Activated T-cell treated with anti-CD3 and anti-CD28 coated beads, Interleukin-2, amount 50 U/mL, for 72 hours (primary cell): ENCODE measurements around the gene MSGN1. TPM values are rescaled to one million over a fixed set of nuclear protein-coding genes. Genes with fewer than 3 reads are reported as not detected.
A peak's percentile ranks its signal among the peaks of the same experiment; 100 is the strongest.

Source experiments
- ATAC-seq, 2 donors: fragments of 150-1000 bp; cut with Tn5 transposase; replicated peaks in 1 of 2; 2 replicates each; pipeline ENCODE4 v1.10.0; 2021; ENCODE audit warnings: moderate library complexity in 2 of 2, mild to moderate bottlenecking in 1 of 2
- DNase-seq, 2 donors: peaks; one replicate each; pipeline ENCODE4 v3.0.0; 2021 to 2022; ENCODE audit warnings: mixed read lengths in 1 of 2
- H3K27ac Mint-ChIP-seq: one replicate; pipeline ENCODE4 v1.8.0; 2022; ENCODE audit warnings: mild to moderate bottlenecking, moderate library complexity, mixed read lengths
- H3K27me3 Mint-ChIP-seq: one replicate; pipeline ENCODE4 v1.8.0; 2022; ENCODE audit warnings: low read depth, mixed read lengths
- H3K36me3 Mint-ChIP-seq, 2 donors: one replicate each; pipeline ENCODE4 v1.8.0; 2022; ENCODE audit warnings: mixed read lengths in 2 of 2, mild to moderate bottlenecking in 1 of 2; ENCODE audit not compliant: insufficient read depth in 2 of 2
- H3K4me1 Mint-ChIP-seq: one replicate; pipeline ENCODE4 v1.8.0; 2022; ENCODE audit warnings: low read depth, mixed read lengths
- H3K4me3 Mint-ChIP-seq, 2 donors: one replicate each; pipeline ENCODE4 v1.8.0; 2022; ENCODE audit warnings: mild to moderate bottlenecking in 2 of 2, mixed read lengths in 2 of 2, moderate library complexity in 2 of 2
- H3K9me3 Mint-ChIP-seq, 2 donors: one replicate each; pipeline ENCODE4 v1.8.0; 2022; ENCODE audit warnings: mixed read lengths in 2 of 2
- total RNA-seq, 2 donors: library from RNA; stranded (reverse); gene quantifications; one replicate each; pipeline ENCODE4 v1.2.3, GENCODE V29; 2022

MSGN1 gene
- total RNA-seq, 2 donors from 2014 or later = not detected

DNA sequence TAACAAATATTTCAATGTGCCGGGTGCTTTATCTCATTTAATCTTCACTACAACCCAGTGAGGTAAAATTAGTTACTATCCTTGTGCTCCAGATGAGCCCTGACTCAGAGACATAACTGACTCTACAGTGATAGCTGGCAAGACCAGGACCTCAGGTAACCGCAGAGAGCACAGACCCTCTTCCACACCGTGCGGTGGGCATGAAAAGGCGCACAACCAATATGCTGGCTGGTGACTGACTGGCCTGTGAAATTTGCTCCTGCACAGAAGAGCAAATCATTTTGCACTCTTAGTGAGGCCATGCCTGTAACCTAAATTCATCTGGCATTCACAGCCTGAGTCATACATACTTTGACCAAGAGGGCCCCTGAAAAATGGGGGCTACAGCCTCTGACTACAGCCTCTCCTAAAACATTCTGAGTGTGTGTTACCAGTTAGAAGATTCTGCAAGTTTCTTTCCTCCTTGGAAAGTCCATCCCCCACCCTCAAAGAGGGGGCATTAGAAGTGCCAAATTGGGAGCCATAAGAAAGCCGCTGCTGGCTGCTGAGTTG is 22.4 kb upstream of the MSGN1 start:
- no peaks in the 10 kb centered on the region for H3K36me3 Mint-ChIP-seq
- no peak overlapping the region for H3K27ac Mint-ChIP-seq
- peaks cover 51% of the 10 kb centered on the region for H3K27me3 Mint-ChIP-seq
- ATAC-seq (peak; percentile 17 to 25), DNase-seq (no peak)
- H3K4me3 Mint-ChIP-seq = no peak overlapping the region
- H3K4me1 Mint-ChIP-seq = peaks cover 6% of the 10 kb centered on the region
- no peaks in the 10 kb centered on the region for H3K9me3 Mint-ChIP-seq

DNA sequence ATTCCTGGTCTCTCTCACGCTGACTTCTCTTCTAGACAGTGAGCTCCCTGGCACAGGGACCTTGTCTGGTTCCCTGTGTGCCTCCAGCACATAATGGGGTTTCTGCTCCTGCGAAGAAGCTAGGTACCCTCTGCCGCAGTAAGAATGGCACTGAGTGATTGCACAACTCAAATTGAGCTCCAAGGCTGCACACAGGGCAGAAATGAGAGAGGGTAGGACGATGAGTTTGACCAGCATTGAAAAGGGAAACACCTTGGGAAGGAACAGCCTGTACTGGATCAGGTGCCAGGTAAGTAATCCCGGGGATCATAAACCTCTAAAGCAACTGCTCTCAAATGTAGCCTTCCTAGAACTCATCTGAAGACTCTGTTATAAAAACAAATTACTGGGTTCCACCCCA is 21.0 kb upstream of the MSGN1 start:
- DNase-seq (no peak), ATAC-seq (no peak)
- no peaks in the 10 kb centered on the region for H3K9me3 Mint-ChIP-seq
- H3K36me3 Mint-ChIP-seq = no peaks in the 10 kb centered on the region
- no peak overlapping the region for H3K27ac Mint-ChIP-seq
- H3K4me1 Mint-ChIP-seq = peaks cover 6% of the 10 kb centered on the region
- H3K27me3 Mint-ChIP-seq = peaks cover 58% of the 10 kb centered on the region
- H3K4me3 Mint-ChIP-seq = no peak overlapping the region

DNA sequence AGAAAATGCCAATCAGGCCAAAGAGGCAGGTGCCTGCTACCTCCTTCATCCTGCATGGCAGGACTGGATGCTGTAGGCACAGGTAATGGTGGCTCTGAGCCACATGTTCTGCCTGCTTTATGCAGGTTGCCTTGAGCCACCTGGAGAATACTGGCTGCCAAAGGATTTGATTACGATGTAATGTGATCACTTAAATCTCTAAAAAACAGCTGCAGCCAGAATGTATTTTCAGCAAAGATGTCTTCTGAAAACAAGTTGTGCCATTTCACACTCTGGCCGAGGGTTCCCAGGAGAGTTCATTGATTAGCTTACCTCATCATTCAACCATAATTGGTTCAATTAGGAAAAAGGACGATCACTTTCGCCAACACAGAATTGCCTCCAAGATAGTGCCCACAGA is 17.9 kb upstream of the MSGN1 start:
- no peak for ATAC-seq
- Mint-ChIP-seq H3K36me3 (no peaks in the 10 kb centered on the region), H3K9me3 (no peaks in the 10 kb centered on the region)

DNA sequence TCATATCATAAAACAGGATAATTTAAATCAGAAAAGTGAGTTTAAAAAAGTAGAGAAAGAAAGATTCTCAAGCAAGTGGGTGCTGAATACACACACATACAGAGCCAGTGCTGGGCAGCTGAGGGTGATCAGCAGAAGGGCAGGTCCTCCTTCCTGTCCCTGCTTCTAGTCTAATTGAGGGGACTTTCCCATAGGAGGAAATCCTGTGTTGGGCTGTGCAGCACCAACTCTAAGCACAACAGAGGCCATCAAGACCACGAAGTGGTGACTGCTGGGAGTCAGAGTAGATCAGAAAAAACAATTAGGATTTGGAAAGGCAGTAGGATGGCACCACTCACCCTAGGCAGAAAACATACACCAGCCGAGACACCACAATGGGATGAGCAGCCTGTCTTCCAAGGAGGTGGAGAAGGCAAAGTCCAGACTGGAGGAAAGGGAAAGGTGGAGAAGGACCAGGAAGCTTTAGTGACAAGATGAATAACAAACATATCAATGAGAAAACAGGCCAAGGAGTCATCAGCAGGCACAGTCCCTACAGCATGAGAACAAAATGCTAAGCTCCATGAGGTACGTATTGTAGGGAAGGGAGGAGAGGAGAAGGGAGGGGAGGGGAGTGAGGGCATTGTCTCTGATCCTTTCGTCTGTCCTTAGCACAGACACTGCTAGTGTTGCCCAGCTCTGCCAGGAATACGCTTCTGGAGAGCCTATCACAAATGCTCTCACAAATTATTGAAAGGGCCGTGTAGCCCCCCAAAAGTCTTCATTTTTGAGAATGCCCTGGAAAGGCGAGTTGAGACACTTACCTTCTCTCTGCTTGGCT is 16.7 kb upstream of the MSGN1 start:
- H3K27me3 Mint-ChIP-seq = peaks cover 25% of the 10 kb centered on the region
- H3K27ac Mint-ChIP-seq = no peak overlapping the region
- ATAC-seq = no peak
- no peaks in the 10 kb centered on the region for H3K4me1 Mint-ChIP-seq
- H3K36me3 Mint-ChIP-seq = no peaks in the 10 kb centered on the region
- no peak overlapping the region for H3K4me3 Mint-ChIP-seq
- DNase-seq = no peak
- no peaks in the 10 kb centered on the region for H3K9me3 Mint-ChIP-seq

More for the DNA sequence above, 17.9 kb upstream of the MSGN1 start:
- DNase-seq = no peak
- no peak overlapping the region for H3K27ac Mint-ChIP-seq
- no peak overlapping the region for H3K4me3 Mint-ChIP-seq
- H3K4me1 Mint-ChIP-seq = peaks cover 5% of the 10 kb centered on the region
- peaks cover 31% of the 10 kb centered on the region for H3K27me3 Mint-ChIP-seq

DNA sequence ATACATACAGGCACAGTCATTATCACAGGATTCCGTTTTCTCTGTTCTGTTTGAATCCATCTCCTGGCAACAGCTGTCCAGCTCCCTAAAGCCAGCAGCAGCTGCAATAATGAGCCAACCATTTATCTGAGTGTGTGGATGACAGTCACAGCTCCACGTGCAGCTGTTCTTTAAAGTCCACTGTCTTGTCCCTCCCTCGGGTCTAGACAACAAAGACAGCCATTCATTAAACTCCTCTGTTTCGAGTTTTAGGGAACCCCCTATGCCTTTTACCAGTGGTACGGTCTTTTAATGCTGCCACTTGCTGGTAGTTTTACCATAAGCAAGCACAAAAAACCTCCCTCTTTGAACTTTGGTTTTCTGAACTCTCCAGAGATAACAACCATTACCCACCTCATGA is 16.0 kb upstream of the MSGN1 start:
- DNase-seq (no peak), ATAC-seq (no peak)
- H3K27me3 Mint-ChIP-seq = peaks cover 21% of the 10 kb centered on the region
- H3K4me3 Mint-ChIP-seq = no peak overlapping the region
- no peaks in the 10 kb centered on the region for H3K4me1 Mint-ChIP-seq
- no peaks in the 10 kb centered on the region for H3K9me3 Mint-ChIP-seq
- no peak overlapping the region for H3K27ac Mint-ChIP-seq
- H3K36me3 Mint-ChIP-seq = no peaks in the 10 kb centered on the region

DNA sequence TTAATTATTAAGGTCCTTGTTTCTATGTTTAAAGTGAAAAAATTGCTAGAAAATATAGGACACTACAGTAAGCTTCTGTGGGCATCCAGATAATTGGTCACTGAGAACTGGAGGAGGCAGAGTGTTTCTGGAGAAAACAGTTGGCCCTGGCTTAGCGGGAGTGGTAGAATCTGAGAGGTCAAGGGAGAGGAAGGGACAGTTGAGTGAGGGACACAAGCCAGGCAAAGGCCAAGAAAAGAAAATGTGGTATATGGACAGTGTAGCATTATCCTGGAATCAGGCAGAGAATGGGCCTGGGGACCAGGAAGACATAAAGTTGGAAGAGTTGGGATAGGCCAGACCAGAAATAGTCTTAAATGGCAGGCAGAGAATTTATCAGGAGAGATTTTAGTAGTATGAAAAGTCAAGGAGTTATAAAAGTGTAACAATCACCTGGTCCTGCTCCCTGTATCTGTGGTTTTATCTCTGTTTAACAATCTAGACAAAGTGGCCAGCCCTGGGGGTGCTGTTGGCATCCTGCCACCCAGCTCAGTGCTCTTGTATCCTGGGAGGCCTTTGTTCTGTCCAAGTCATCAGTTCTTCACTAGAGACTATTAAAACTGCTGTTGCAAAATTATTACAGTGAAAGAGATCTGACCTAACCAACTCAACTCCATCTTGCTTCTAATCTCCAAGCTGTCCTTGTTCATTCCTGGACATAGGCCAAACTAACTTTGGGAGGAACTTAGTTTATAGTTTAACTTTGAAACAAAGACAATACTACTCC is 15.4 kb upstream of the MSGN1 start:
- peaks cover 23% of the 10 kb centered on the region for H3K27me3 Mint-ChIP-seq
- no peak overlapping the region for H3K27ac Mint-ChIP-seq
- ATAC-seq (no peak), DNase-seq (no peak)
- no peaks in the 10 kb centered on the region for H3K4me1 Mint-ChIP-seq
- H3K36me3 Mint-ChIP-seq = no peaks in the 10 kb centered on the region
- H3K9me3 Mint-ChIP-seq = no peaks in the 10 kb centered on the region
- H3K4me3 Mint-ChIP-seq = no peak overlapping the region

DNA sequence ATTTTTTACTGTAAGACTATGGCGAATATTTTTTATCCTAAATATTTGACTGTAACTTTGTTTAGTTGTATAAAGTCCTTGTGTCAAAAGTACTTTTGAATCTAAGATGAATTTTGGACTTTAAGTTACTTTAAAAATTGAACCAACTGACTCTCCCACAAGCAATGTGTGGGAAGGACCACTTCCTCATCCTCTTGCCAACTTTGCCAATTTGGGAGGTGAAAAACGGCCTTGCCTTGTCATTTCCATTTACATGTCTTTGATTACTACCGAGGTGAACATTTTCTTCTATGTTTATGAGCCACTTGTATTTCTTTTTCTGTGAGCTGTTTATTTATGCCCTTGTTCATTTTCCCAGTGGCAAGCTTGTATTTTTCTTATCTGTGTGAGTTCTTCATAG is 12.8 kb upstream of the MSGN1 start:
- Mint-ChIP-seq H3K36me3 (no peaks in the 10 kb centered on the region), H3K9me3 (no peaks in the 10 kb centered on the region), H3K4me1 (no peaks in the 10 kb centered on the region), H3K4me3 (no peak overlapping the region), H3K27me3 (peaks cover 17% of the 10 kb centered on the region), H3K27ac (no peak overlapping the region)
- DNase-seq (no peak), ATAC-seq (no peak)

DNA sequence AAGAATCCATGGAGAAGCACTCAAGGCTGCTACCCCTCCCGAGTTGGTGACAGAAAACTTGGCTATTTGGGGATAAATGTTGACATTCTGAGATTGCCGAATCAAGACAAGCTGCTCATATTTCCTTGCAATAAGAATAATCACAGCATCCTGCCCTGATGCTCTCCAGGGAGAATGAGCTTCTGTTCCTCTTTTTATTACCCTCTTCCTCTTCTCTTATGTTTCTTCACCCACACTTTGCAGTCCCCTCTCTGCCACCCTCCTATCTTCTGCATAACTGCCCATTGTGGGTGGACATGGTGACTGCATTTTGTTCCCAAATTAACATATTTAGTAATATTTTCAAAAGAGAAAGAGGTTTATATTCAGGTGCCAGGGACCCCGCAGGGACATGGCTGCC is 11.9 kb upstream of the MSGN1 start:
- ATAC-seq = no peak
- DNase-seq = no peak
- H3K36me3 Mint-ChIP-seq = no peaks in the 10 kb centered on the region
- peaks cover 12% of the 10 kb centered on the region for H3K27me3 Mint-ChIP-seq
- H3K9me3 Mint-ChIP-seq = no peaks in the 10 kb centered on the region
- no peaks in the 10 kb centered on the region for H3K4me1 Mint-ChIP-seq
- H3K27ac Mint-ChIP-seq = no peak overlapping the region
- H3K4me3 Mint-ChIP-seq = no peak overlapping the region

DNA sequence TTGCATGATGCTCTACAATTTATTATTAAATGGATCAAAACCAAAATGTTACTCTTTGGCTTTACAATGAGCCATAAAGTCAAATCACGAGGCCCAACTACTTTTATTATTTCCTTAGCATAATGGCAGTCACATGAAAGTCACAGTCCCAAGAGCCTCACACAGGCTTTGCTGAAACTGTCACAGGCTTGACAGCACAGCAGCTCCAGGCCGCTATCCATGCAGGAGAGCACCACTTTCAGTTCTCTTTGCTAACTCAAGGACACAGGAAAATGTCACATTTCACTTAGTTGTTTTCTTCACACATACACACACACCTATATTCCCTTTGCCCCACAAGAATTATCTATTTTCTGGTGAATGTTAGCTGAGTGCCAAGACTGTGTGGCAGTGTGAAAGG is 11.1 kb upstream of the MSGN1 start:
- no peak for ATAC-seq
- Mint-ChIP-seq H3K4me3 (no peak overlapping the region), H3K27ac (no peak overlapping the region), H3K4me1 (no peaks in the 10 kb centered on the region), H3K36me3 (no peaks in the 10 kb centered on the region), H3K9me3 (no peaks in the 10 kb centered on the region), H3K27me3 (peaks cover 9% of the 10 kb centered on the region)
- no peak for DNase-seq

DNA sequence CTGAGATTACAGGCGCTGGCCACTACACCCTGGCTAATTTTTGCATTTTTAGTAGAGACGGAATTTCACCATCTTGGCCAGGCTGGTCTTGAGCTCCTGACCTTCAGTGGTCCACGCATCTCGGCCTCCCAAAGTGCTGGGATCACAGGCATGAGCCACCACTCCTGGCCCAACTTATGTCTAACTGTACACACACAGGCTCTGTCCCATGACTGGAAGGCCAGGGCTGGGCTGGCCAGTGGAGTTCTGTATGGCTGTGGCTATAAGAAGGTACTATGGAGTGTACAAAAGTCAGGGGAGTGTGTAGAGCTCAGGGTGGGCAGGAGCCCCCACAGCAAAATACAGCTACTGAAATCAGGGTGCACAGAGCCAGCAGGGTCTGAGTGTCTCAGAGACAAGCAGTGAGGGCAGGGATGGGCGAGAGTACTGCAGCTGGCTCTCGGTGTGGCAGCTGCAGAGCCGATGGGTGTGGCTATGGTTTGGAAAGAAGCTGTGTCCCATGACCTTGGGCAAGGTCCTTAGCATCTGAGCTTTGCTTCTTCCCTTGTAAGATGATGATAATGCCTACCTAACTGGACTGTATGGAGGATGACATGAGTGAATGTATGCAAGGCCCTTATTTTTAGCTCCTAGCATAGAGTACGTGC is 10.4 kb upstream of the MSGN1 start:
- H3K27me3 Mint-ChIP-seq = peaks cover 9% of the 10 kb centered on the region
- no peak for ATAC-seq
- no peaks in the 10 kb centered on the region for H3K36me3 Mint-ChIP-seq
- no peak overlapping the region for H3K4me3 Mint-ChIP-seq
- no peak for DNase-seq
- no peak overlapping the region for H3K27ac Mint-ChIP-seq
- H3K4me1 Mint-ChIP-seq = no peaks in the 10 kb centered on the region
- H3K9me3 Mint-ChIP-seq = no peaks in the 10 kb centered on the region

DNA sequence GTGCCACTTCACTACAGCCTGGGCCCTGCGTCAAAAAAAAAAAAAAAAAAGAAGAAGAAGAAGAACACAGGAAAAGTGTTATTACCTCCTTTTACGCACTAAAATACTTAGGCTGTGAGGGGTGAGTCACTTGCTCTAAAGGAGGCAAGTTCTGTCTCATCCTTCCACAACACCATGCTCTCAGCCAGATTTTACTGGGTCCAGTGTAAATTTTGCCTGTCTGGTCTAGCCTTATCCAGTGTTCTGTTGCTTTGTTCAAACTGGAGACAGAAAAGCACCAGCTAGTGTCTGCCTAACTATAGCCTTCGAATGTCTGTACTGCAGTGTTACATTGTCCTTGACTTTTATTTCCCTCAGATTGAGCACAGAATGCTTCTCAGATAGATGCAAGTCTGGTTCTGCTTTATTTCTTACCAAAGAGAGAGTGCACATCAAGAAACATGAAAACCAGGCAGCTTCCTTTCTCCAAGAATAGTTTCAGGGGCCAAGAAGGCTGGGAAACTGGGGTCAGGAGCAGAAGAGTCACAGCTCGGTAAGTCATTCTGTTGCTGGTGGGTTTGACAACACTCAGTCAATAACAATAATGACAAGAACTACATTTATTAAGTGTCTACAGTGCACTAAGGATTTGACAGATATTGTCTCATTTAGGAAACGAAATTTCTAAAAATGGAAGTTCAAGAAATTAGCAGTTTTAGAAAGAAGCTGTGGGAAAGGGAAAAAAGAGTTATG is 3.1 kb upstream of the MSGN1 start:
- DNase-seq = no peak
- H3K4me3 Mint-ChIP-seq = no peak overlapping the region

DNA sequence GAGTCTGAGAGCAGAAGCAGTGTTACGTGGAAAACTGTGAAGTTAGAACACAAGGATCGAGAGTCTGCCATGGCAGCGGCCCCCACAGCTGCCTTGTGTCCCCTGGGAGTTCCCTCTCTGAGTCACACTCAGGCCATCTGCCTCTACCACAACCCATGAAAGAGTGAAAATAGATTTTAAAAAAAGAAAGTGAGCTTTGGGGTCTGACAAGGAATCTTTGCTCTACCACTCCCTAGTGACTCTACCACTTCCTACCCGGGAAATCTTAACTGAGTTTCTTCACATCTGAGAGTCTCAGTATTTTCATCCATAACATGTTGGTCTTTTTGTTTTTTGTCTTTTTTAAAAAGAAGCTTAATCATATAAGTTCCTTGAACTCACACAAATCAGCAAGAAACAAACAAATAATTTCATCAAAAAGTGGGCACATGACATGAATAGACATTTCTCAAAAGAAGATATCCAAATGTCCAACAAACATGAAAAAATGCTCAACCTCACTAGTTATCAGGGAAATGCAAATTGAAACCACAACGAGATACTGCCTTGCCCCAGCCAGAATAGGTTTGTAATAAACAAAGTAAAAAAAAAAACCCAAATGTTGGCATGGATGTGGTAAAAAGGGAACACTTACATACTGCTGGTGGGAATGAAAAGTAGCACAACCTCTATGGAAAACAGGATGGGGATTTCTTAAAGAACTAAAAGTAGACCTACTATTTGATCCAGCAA is 2.4 kb upstream of the MSGN1 start:
- no peaks in the 10 kb centered on the region for H3K36me3 Mint-ChIP-seq
- no peak overlapping the region for H3K27ac Mint-ChIP-seq
- DNase-seq (no peak), ATAC-seq (no peak)
- H3K27me3 Mint-ChIP-seq = peaks cover 9% of the 10 kb centered on the region
- H3K4me3 Mint-ChIP-seq = no peak overlapping the region
- H3K4me1 Mint-ChIP-seq = no peaks in the 10 kb centered on the region
- H3K9me3 Mint-ChIP-seq = no peaks in the 10 kb centered on the region

More for the DNA sequence above, 3.1 kb upstream of the MSGN1 start:
- Mint-ChIP-seq H3K36me3 (no peaks in the 10 kb centered on the region), H3K9me3 (no peaks in the 10 kb centered on the region), H3K27me3 (peaks cover 9% of the 10 kb centered on the region), H3K4me1 (no peaks in the 10 kb centered on the region), H3K27ac (no peak overlapping the region)
- ATAC-seq = no peak
